SJSA1 (cell line): ENCODE measurements around the gene LITAFD. TPM values are rescaled to one million over a fixed set of nuclear protein-coding genes. Genes with fewer than 3 reads are reported as not detected.
A peak's percentile ranks its signal among the peaks of the same experiment; 100 is the strongest.
"Not testable (repeated sequence)": the region's sequence is repeated elsewhere in the genome, so short reads cannot be mapped to it uniquely, and the experiment has no call there.

ENCODE experiments used
- DNase-seq, 2 experiments: peaks; one replicate each; pipeline ENCODE4 v3.0.0-alpha.2; 2015 to 2020; ENCODE audit warnings: low spot score in 2 of 2, low read depth in 1 of 2
- H3K27ac ChIP-seq: fragments of 250-450 bp; sonication (Bioruptor Pico); 2 replicates; pipeline ENCODE4 v1.5.1; 2020; ENCODE audit warnings: mild to moderate bottlenecking, moderate library complexity
- H3K27me3 ChIP-seq: fragments of 250-450 bp; sonication (Bioruptor Pico); replicated peaks from 2 replicates; pipeline ENCODE4 v1.5.1; 2020; ENCODE audit warnings: mild to moderate bottlenecking, moderate library complexity
- H3K36me3 ChIP-seq: fragments of 250-450 bp; sonication (Bioruptor Pico); 2 replicates; pipeline ENCODE4 v1.5.1; 2020; ENCODE audit warnings: mild to moderate bottlenecking
- H3K4me1 ChIP-seq: fragments of 250-450 bp; sonication (Bioruptor Pico); replicated peaks from 2 replicates; pipeline ENCODE4 v1.6.1; 2021; ENCODE audit warnings: mild to moderate bottlenecking
- H3K4me3 ChIP-seq: fragments of 250-450 bp; sonication (Bioruptor Pico); 2 replicates; pipeline ENCODE4 v1.5.1; 2020; ENCODE audit warnings: mild to moderate bottlenecking
- H3K9me3 ChIP-seq: fragments of 250-450 bp; sonication (Bioruptor Pico); replicated peaks from 2 replicates; pipeline ENCODE4 v1.5.1; 2020; ENCODE audit warnings: mild to moderate bottlenecking
- total RNA-seq: library from RNA; depleted of rRNA; stranded (reverse); fragments of >200 nt; shearing (Covaris generic); gene quantifications from 2 replicates; pipeline ENCODE4 v1.2.3, GENCODE V29; 2014; rRNA removed

Gene LITAFD
- total RNA-seq = not detected in 2 replicates

DNA sequence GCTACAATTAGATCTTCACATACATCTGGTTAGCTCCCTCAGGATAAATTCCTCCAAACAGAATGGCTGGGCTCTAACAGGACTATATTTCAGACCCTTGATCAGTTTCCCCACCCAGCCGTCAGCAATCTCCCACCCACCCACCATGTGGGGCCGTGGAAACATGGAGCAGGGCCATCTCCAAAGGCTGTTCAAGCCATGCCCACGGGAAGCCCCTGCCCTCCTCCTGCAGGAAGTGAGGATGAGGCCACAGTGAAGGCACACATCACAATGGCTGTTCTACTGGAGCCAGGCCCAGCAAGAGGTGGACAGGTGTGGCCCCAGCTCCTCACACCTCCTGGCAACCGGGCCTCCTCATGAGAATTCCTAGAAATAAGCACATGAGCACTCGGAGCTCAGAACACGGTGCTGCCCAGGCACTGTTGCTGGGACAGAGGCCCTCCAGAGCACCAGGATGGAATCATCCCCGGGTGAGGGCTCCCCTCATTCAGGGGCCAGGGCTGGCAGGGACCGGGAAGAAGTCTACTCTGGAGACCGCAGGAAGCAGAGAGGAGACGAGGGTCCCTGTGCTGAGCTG, at the start of gene LITAFD:
TSS of gene LITAFD (plus strand) at position 311 of the 577 bp plus-strand sequence. CDS start 2,005 bp downstream, outside the sequence.
- DNase-seq = no peak
- H3K4me3 ChIP-seq = no peak within 1 kb of the TSS
- H3K9me3 ChIP-seq = no peaks in the 10 kb centered on the region
- H3K27ac ChIP-seq = no peak within 1 kb of the TSS
- peaks cover 63% of the 10 kb centered on the region for H3K4me1 ChIP-seq
- H3K27me3 ChIP-seq = no peaks in the 10 kb centered on the region
- no peaks in the 10 kb centered on the region; the same call in 1 of the 2 replicates for H3K36me3 ChIP-seq

DNA sequence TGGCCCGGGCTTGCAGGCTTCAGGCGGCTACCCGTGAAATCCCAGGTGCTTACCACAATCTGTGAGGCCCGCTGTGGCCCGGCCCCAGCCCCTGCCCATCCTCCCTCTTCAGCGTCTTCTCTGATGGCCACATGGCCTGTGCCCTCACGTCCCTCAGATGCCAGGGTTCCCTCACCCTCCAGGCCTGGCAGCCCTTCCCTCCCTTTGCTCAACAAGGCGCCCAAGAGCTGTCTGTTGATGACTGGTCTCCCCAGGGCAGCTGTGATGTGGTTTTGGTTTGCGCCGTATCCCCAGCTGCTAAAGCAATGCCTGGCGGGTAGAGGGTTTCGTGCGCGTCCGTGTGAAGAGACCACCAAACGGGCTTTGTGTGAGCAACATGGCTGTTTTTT, 49.4 kb upstream of the LITAFD start:
- no peak overlapping the region for H3K27ac ChIP-seq
- H3K36me3 ChIP-seq = peaks cover 49% of the 10 kb centered on the region
- H3K4me1 ChIP-seq = no peaks in the 10 kb centered on the region
- no peaks in the 10 kb centered on the region for H3K27me3 ChIP-seq
- H3K9me3 ChIP-seq = no peaks in the 10 kb centered on the region
- no peak overlapping the region for H3K4me3 ChIP-seq
- no peak for DNase-seq

DNA sequence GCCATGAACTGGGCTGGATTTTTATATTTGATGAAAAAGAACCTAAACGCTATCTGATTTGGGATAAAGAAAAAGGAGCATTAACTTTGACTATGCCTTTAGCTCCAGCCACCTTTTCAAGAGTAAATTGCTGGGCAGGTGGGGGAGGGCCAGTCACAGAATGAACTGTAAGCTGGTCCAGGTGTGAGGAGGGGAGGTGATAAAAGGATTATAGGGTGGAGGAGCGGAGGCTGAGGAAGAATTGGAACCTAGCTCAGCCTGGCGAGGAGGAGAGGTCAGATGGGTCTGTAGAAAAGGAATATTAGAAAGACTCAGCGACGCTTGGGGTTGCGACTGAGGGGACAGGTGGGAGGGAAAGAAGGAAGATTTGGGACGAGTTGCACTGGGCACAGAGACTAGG, 45.4 kb upstream of the LITAFD start:
- not testable (repeated sequence) for H3K9me3 ChIP-seq, DNase-seq, H3K27me3 ChIP-seq, H3K4me3 ChIP-seq, H3K4me1 ChIP-seq, H3K27ac ChIP-seq
- H3K36me3 ChIP-seq = peaks cover 11% of the 10 kb centered on the region

DNA sequence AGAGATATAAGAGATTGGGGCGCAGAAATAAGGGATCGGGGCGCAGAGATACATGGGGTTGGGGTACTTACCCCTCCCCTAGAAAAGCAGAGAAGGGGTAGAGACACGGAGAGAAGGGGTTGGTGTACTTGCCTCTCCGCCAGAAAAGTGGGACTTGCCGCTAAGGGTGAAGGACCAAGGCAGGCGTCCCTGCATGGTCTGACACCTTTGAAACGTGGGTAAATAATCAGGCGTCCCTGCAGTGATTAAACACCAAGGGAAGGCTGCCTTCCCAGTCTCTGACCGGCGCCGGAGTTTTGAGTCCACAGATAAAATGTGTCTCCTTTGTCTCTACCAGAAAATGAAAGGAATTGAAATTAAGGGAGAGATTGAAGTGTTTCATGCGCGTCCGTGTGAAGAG, 44.6 kb upstream of the LITAFD start:
- not testable (repeated sequence) for H3K4me3 ChIP-seq, H3K9me3 ChIP-seq, DNase-seq

DNA sequence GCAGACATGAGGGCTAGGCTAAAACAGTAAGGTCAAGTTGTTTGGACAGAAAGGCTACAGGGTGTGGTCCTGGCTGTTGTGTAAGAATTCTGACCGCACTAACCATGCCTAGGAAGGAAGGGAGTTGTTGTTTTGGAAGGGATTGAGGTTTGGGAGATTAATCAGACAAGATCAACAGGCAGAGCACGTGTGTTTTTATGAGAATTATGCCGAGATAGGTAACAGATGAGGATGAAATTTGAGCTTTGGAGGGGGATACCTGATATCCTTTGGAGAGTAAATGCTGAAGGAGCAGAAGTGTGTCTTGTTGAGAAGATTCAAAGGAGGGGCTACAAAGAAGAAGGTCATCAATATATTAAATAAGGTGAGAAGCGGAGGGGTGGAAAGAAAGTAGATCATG, 40.1 kb upstream of the LITAFD start:
- H3K27ac ChIP-seq, H3K4me1 ChIP-seq, H3K27me3 ChIP-seq, DNase-seq, H3K9me3 ChIP-seq, H3K4me3 ChIP-seq: not testable (repeated sequence)
- H3K36me3 ChIP-seq = peaks cover 13% of the 10 kb centered on the region

More for the DNA sequence above, 44.6 kb upstream of the LITAFD start:
- H3K4me1 ChIP-seq, H3K36me3 ChIP-seq, H3K27ac ChIP-seq, H3K27me3 ChIP-seq: not testable (repeated sequence)

DNA sequence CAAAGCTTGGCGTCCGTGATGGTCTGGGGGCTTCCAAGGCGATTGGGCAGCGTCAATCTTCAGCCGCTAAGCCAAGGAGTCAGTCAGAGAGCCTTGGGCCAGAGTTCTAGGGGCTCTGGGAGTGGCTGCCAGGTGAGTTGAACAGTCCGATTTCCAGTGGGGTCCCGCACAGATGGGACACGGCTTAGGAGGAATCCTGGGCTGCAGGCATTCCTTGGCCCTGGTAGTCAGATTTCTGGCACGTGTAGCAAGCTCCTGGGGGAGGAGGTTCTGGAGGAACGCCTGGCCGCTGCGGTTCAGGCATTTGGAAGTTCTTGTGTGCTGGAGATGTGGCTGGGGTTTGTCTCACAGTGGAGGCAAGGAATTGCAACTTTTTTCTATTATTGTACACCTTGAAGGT, 38.9 kb upstream of the LITAFD start:
- not testable (repeated sequence) for H3K4me3 ChIP-seq, H3K4me1 ChIP-seq, H3K27ac ChIP-seq, H3K9me3 ChIP-seq, H3K27me3 ChIP-seq, DNase-seq
- peaks cover 22% of the 10 kb centered on the region for H3K36me3 ChIP-seq

DNA sequence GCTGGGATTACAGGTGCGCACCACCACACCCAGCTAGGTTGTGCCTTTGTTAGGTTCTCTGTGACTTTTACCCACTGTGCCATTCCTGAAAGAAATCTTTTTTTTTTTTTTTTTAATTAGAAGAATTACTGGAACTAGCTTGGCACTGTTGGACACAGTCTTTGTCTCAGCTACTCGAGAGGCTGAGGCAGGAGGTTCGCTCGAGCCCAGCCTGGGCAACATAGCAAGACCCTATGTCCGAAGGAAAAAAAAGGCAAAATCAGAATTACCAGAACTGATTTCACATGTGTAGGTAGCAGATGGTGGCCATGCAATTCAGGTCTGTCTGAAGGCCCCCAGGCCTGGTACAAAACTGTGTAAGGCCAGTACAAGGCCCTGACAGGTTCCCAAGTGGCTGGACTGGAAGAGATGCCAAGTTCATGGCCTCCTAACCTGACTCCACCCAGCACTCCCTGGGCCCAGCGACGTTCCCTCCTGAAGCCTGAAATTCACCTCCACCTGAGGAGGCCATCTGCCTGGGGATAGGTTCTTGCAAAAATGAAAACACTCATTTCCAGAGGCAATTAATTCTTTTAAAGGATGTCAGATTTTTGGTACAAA, 36.4 kb upstream of the LITAFD start:
- peaks cover 47% of the 10 kb centered on the region for H3K36me3 ChIP-seq
- DNase-seq = no peak

DNA sequence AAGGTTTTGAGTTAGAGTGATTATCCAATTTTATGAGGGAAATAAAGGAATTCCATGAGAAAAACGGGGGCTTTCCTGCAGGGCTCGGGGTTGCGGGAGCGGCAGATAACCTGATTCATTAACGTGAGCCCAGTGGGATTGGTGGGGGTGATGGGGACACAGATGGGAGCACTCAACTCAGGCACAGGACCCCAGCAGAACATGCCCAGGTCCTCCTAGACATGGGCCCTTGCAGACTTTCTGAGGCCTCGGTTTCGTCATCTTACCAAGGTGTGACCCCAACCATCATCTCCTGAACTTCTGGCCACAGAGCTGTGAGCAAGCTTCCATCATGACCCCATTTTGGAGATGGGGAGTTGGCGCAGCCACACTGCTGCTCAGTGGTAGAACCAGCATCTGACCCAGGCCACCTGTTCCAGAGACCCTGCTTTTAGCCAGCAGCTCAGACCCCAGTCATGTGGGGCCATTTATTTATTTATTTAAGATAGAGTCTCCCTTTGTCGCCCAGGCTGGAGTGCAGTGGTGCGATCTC, 35.7 kb upstream of the LITAFD start:
- Histone ChIP-seq H3K36me3 (peaks cover 54% of the 10 kb centered on the region), H3K27me3 (no peaks in the 10 kb centered on the region), H3K4me3 (no peak overlapping the region), H3K4me1 (peaks cover 29% of the 10 kb centered on the region), H3K9me3 (no peaks in the 10 kb centered on the region), H3K27ac (no peak overlapping the region)
- DNase-seq = no peak

More for the DNA sequence above, 36.4 kb upstream of the LITAFD start:
- H3K27ac ChIP-seq = no peak overlapping the region
- no peaks in the 10 kb centered on the region for H3K27me3 ChIP-seq
- peaks cover 26% of the 10 kb centered on the region for H3K4me1 ChIP-seq
- no peaks in the 10 kb centered on the region for H3K9me3 ChIP-seq
- no peak overlapping the region for H3K4me3 ChIP-seq

DNA sequence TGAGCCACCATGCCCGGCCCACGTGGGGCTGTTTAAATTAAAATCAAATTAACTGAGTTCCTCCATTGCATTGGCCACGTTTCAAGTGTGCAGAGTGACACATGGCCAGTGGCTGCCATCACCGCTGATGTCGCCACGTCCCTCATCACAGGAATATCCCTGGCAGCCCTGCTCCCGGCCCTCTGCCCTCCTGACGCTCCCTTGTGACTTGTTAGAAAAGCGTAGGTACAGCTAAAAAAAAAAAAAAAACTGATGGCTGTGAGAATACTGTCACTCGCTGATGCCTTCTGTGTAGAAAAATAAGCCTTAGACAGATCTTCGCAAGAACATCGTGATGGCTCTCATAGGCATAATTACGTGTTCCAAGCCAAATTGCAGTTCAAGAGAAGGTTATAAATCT, 35.0 kb upstream of the LITAFD start:
- peaks cover 59% of the 10 kb centered on the region for H3K36me3 ChIP-seq
- no peak overlapping the region for H3K27ac ChIP-seq
- DNase-seq = no peak
- no peak overlapping the region for H3K4me3 ChIP-seq
- peaks cover 29% of the 10 kb centered on the region for H3K4me1 ChIP-seq
- no peaks in the 10 kb centered on the region for H3K9me3 ChIP-seq
- no peaks in the 10 kb centered on the region for H3K27me3 ChIP-seq

DNA sequence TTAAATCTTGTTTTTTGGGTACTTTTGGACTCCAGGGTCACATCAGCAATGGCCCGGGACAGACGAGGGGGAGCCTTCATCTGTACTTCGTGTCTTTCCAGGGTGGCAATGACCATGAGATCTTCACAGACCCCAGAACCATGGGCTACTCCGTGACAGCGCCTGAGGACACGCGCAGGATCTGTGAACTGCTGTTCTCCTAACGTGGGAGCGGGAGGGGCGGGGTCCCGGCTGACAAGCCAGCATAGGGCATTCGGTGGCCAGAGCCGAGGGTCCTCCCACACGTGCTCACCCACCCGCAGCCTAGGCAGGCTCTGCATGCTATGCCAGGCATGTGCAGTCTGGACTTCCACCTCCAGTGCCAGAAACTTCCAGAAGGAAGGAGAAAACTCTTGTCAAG, 34.5 kb upstream of the LITAFD start:
- Histone ChIP-seq H3K36me3 (peaks cover 64% of the 10 kb centered on the region), H3K9me3 (no peaks in the 10 kb centered on the region), H3K27ac (no peak overlapping the region), H3K27me3 (no peaks in the 10 kb centered on the region), H3K4me3 (no peak overlapping the region), H3K4me1 (peaks cover 29% of the 10 kb centered on the region)
- peak in 1 of 2 experiments; percentile 43 for DNase-seq

DNA sequence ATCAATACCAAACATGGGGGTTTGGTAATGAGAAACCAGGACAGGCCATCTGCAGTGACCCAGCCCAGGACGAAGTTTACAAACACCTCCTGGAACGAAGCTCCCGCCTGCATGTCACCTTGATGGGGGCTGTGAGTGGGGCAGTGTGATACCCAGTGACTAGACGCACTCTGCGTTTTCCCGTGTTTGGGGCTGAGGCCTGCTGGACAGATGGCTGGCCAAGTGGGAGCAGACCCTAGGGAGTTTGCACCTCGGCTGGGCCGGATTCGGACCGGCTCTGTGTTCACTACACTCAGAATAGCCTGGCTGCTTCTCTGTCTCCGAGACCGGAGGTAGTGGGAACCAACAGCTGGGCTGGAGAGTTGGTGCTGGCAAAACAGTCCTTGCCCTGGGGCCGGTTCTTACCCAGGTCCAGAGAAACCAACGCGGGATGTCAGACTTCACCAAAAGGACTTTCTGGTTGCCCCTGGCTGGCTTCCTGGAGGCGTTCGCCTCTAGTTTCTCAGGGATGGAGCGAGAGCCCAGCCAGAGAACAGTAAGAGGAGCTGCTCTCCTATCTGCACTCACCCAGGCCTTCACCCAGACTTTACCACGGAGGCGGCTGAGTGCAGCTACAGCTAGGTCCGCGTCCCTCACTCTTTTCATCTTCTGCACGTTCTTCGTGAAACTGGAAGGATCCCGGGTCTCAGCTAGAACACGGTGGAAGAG, 33.8 kb upstream of the LITAFD start:
- Histone ChIP-seq H3K36me3 (peaks cover 71% of the 10 kb centered on the region), H3K27me3 (no peaks in the 10 kb centered on the region)

DNA sequence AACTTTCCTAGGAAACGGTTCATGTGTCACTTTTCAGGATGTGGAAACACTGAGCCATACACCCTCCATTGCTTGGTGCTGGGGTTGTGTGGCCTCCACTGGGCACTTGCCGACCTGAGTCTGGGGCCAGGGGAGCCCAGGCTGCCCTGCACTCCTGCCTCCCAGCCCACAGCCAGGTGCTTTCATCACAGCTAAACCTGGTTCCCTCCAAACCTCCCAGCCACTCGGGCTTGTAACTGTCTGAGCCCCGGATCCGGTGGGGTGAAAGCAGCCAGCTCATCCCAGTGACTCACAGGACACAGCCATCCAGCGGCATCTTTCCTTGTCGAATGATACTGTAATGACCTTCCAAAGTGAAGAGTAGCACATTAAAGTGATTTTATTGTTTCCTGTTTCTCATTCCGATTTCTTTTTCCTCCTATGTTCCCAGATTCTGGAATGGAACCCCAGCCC, 33.2 kb upstream of the LITAFD start:
- Histone ChIP-seq H3K36me3 (peaks cover 77% of the 10 kb centered on the region), H3K9me3 (no peaks in the 10 kb centered on the region), H3K27ac (no peak overlapping the region; the same call in none of the 2 replicates)

More for the DNA sequence above, 33.8 kb upstream of the LITAFD start:
- Histone ChIP-seq H3K27ac (no peak overlapping the region; the same call in none of the 2 replicates), H3K9me3 (no peaks in the 10 kb centered on the region), H3K4me3 (no peak overlapping the region), H3K4me1 (peaks cover 29% of the 10 kb centered on the region)
- DNase-seq = peak in 1 of 2 experiments; percentile 42

DNA sequence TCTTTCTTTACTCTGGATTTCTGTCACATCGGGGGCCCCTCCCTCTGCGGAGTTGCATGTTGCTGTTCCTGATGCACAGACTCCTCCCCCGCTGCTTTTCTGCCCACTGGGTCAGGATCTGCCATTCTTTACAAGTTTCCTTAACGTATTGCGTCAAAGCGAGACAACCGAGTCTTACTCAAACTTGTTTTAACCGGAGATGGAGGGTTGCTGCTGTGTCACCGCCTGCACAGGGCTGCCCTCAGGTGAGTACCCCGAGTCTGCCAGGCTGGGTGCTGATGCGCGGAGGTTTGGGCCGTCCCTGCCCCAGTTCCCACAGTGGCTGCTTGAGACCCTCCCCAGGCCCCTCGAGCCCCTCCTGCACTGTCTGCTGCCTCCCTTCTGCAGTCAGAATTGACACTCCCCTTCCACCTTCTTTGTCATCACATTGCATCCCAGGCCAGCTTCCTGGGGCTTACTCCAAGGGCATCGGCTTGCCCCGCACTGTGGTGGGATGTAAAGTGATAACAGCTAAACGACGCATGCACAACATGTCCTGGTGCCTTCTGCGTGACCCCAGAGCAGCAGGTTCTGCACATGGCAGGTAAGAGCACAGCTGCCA, 32.6 kb upstream of the LITAFD start:
- Histone ChIP-seq H3K4me1 (peaks cover 29% of the 10 kb centered on the region), H3K27me3 (no peaks in the 10 kb centered on the region), H3K9me3 (no peaks in the 10 kb centered on the region), H3K36me3 (peaks cover 82% of the 10 kb centered on the region), H3K4me3 (no peak overlapping the region), H3K27ac (no peak overlapping the region)
- DNase-seq = peak in 1 of 2 experiments; percentile 43

More for the DNA sequence above, 33.2 kb upstream of the LITAFD start:
- peak; percentile 33 to 65 for DNase-seq
- peaks cover 29% of the 10 kb centered on the region for H3K4me1 ChIP-seq
- H3K4me3 ChIP-seq = no peak overlapping the region
- H3K27me3 ChIP-seq = no peaks in the 10 kb centered on the region
